HG03439 (cell line): ENCODE results near the gene RBM23.
A peak's percentile ranks its signal among the peaks of the same experiment; 100 is the strongest.
"Not testable (repeated sequence)": the region's sequence is repeated elsewhere in the genome, so short reads cannot be mapped to it uniquely, and the experiment has no call there.

Experiments used
- ATAC-seq: cut with Tn5 transposase; IDR thresholded peaks from one replicate; pipeline ENCODE4 v1.9.1; 2021; ENCODE audit warnings: mild to moderate bottlenecking, moderate library complexity; ENCODE audit not compliant: unreplicated experiment

RBM23 gene

GRCh38 chr14:22919601-22919921 lies 612 bp upstream of the RBM23 start:
- peak; percentile 17 for ATAC-seq

- ATAC-seq = no peak
Observed at GRCh38 chr14:22915886-22916521, 2.9 kb downstream of the RBM23 start.

GRCh38 chr14:22914836-22915235 lies 4.1 kb downstream of the RBM23 start:
- ATAC-seq = not testable (repeated sequence)

GRCh38 chr14:22910916-22911315 lies 8.0 kb downstream of the RBM23 start:
- ATAC-seq = no peak

- ATAC-seq = no peak
Observed at GRCh38 chr14:22908601-22909000, 10.3 kb downstream of the RBM23 start.

- ATAC-seq = no peak
Observed at GRCh38 chr14:22907429-22907828, 11.5 kb downstream of the RBM23 start.

- no peak for ATAC-seq
Observed at GRCh38 chr14:22906073-22906472, 12.9 kb downstream of the RBM23 start.

GRCh38 chr14:22905627-22906026 lies 13.3 kb downstream of the RBM23 start:
- ATAC-seq = no peak

GRCh38 chr14:22903742-22904087 lies 15.2 kb downstream of the RBM23 start:
- no peak for ATAC-seq

- no peak for ATAC-seq
Observed at GRCh38 chr14:22901799-22902198, 17.1 kb downstream of the RBM23 start.

DNA sequence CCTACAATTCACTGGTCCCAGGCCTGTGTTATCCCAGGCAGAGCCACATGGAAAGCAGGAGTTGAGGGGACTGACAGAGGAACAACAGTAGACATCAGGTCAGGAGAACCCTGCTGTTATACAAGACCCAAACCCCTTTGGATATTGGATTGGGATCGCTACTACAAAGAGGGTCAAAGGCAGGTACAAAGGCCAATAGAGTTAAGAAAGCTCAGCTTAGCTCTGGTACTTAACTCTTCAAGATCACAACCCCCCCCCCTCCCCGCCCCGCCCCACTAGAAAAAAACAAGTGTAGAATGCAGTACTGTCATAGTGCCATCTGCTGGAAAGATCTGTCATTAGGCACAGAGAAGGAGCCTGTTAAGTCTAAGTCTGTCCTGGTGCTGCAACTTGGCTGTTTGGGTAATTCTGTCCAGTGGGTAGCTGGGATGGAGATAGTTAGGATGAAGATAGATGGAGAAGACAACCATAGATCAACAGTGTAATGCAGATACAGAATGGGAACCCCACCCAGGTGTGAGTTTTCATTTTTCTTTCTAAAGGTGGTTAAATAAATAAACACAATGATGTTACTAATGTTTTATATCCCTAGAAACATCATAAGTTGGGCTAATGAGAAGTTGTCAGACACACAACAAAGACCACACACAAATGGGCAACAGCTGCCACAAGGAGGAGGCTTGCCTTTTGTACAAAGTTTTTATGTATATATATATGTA lies 18.7 kb downstream of the RBM23 start:
- ATAC-seq = no peak

DNA sequence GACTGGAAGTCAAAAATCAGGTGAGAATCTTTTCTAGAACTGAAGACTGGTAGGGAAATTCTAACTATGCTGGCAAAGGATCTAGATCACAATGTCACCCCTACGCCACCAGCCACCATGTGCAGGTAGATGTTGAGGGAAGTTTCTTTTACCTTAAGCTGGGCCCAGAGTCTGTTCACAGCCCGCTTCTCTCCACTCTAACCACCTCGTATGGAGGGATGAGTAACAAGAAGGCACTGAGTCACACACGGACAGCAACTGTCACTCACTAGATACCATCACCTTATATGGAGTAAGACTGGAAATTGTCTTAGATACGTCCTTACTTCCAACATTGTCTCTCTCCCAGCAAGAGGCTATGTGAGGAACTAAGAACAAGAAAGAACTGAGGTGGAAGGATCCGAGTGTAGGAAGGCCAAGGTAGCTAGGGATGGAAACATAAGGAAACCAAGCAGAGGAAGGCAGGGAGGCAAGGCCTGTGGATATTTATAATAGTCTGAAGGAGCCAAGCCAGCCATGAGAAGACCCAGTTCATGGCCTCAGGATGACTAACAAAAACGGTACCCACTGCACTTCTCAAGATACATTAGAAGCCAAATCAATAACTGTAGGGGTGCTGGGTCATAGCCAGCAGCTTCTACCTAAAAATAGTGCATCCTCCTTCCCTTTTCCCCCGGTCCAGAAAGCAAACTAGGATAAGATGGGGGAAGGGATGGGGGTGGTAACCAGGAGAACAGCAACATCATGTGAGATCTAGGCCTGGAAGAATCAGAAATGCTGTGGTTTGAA lies 20.5 kb downstream of the RBM23 start:
- no peak for ATAC-seq

DNA sequence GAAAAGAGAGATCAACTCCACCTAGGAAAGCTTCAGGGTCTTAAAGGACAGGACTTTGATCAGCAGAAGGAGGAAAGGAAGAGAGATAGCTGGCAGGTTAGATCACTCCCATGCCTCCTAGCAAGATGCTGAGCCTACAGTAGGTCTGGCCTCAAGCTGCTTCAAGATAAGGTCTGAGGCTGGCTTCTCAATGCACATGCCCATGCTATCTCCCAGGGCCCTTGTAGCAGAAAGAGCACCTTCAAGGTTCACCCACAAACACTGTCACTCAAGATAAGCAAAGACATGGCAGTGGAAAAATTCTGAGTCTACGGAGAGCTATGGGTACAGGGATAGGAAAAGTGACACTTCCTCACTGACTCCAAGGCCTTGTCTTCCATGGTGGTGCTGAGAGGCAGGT lies 21.6 kb downstream of the RBM23 start:
- no peak for ATAC-seq

GRCh38 chr14:22896760-22897159 lies 22.2 kb downstream of the RBM23 start:
- ATAC-seq = no peak

DNA sequence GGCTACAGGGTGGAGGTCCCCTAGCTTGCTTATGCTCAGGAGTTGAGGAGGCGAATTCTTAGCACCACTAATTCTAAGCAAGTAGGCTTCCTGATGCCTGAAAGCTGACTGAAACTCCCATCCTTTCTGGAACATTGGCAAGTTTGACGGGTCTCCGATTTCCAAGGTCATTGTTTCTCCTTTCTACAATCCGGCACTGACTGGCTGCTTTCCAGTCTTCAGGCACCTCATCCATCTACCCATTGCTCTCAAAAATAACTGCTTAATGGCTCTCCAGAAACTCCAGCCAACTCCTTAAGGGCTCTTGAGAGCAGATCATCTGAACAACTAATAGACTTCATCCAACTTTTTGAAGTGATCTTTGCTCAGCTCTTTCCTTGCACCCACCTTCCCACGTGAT lies 22.6 kb downstream of the RBM23 start:
- no peak for ATAC-seq

DNA sequence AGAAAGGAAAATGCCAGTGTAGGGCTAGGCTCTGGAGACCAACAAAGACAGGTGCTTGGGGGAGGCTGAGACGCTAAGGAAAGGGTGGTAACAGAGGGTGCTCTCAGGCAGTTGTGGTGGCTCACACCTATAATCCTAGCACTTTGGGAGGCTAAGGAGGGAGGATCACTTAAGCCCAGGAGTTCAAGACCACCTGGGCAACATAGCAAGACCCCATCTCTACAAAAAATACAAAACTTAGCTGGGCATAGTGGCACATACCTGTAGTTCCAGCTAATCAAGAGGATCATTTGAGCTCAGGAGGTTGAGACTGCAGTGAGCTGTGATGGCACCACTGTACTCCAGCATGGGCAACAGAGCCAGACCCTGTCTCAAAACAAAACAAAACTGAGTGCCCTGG lies 23.5 kb downstream of the RBM23 start:
- ATAC-seq = no peak

DNA sequence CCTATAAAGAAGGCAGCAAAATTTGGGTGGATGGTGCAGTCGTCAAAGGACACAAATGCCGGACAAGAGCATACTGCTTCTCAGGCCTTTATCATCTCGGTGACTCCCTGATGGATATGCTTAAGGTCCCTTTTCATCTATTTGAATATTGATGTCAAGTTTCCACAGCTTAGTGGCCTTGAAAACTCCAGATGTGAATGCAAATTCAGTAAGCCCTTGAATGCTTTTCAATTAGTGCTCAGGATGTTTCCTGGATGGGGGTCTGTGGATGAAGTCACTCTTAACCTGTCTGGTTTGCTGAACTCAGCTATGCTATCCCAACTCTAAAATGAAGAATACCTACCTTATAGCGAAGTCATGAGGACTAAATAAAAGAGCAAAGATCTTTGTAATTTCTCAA lies 25.2 kb downstream of the RBM23 start:
- ATAC-seq = no peak

DNA sequence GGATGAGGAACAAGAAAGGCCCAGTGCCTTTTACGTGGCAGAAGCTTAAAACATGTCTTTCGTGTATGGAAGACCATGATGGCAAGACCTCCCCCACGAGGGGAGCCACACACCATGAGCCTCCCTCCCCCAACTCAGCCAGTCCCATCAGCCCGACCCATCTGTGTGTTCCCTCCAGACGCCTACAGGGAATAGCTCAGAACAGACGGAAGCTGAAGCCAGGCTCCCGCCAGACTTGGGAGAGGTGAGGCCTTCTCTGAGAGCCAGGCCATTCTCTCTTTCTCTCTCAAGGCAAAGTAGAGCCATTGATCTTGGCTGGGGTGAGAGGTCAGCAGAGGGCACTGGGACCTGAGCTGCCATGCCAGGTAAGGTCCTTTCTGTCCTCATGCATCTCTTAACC lies 26.5 kb downstream of the RBM23 start:
- ATAC-seq = no peak

GRCh38 chr14:22890416-22890815 lies 28.5 kb downstream of the RBM23 start:
- no peak for ATAC-seq

GRCh38 chr14:22888662-22889061 lies 30.3 kb downstream of the RBM23 start:
- no peak for ATAC-seq

DNA sequence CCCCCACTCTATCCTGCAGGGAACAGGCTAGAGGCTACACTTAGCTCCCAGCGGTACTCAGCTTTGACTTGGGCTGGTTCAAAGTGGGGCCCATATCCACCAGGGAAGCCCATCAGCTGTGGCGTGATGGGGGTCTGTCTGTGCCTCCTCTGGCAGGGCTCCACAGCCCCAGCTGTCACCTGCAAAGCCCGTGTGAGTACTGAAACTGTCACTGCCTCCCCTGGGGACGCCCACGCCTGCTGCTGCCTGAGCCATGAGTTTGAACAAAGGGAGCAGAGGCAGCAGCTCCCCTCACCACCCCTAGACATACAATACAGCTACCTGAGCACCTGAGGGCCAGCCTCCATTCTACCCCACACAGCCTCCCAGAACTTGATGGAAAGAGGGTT lies 31.0 kb downstream of the RBM23 start:
- ATAC-seq = peak; percentile 39

GRCh38 chr14:22887260-22887989 lies 31.5 kb downstream of the RBM23 start:
- peak; percentile 40 for ATAC-seq
